HG03571 (cell line): ENCODE results near the gene TANGO6.

Experiments
- ATAC-seq: cut with Tn5 transposase; IDR thresholded peaks from one replicate; pipeline ENCODE4 v1.9.1; 2021; ENCODE audit not compliant: unreplicated experiment

Gene TANGO6

DNA sequence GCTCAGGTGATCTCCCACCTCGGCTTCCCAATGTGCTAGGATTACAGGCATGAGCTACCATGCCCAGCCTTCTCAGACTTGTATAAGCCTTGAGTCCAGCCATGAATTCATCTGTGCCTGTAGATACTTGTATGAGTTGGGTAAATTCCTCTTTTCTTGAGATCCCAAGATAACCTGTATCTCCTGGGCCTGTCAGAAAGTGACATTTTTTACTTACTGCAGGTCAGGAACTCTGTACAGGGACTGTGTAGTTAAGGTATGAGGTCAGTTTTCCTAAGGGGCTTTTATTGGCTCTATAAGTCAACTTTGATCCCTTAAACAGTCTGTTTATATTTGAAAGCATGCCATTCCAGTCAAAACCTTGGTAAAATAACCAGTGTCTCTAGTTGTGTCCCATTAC lies 155.8 kb downstream of the TANGO6 start:
- no peak for ATAC-seq

DNA sequence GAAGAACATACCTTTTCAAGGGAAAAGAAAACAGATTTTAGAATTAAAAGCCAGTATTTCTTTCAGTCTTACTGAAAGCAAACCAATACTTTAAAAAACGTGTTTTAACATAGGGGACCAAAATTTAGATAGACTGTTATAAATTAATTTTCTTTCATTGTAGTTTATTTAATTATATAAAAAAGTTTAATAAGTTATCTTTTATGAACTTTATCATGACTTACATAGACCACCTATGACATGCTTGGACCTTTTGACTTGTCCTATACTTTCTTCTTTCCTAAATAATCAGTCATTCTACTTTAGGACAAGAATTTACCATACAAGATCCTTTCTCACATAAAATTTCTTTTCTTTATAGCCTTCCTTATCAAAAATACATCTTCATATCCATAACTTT lies 160.2 kb downstream of the TANGO6 start:
- no peak for ATAC-seq

DNA sequence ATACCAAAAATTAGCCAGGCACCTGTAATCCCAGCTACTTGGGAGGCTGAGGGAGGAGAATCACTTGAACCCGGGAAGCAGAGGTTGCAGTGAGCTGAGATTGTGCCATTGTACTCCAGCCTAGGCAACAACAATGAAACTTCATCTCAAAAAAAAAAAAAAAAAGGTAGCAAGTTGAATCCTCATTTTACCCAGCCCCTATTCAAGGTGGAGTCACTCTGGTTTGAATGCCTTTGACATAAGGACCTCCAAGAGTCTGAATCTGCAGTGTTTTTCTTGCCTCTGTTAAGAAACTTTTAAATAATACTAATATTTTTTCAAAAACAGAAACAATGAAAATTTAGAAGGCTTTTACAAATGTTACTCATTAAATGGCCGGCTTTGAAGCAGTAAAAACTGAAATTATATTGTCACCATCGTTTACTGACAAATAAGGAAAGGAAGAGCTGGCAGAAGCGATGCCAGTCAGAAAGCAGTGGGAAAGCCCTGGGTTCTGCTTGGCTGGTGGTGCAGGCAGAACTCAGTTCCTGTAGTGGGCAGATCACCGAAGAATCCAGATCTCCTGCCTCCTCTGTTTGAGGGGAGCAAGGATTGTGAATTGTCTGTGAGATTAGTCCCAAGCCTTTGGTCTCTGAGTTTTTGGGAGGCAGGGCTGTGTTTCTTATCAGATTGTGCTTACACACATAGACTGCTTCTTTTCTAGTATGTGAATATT lies 162.5 kb downstream of the TANGO6 start:
- ATAC-seq: no peak

DNA sequence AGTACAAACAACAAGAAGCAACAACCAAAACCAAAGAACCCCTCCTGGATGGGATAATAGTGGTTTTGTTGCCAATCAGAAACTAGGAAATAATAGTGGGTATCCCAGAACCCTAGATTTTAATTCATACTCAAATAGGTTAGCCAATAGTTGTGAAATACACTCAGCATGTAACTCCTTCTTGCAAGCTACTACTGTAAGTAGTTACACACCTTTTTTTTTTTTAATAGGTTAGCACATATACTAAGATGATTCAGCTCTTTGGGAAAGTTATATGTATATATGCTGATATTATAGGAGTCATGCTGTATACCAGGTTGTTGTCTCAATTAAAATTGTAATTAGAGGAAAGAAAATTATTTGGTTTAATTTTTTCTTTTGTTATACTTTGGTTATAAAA lies 169.6 kb downstream of the TANGO6 start:
- no peak for ATAC-seq

DNA sequence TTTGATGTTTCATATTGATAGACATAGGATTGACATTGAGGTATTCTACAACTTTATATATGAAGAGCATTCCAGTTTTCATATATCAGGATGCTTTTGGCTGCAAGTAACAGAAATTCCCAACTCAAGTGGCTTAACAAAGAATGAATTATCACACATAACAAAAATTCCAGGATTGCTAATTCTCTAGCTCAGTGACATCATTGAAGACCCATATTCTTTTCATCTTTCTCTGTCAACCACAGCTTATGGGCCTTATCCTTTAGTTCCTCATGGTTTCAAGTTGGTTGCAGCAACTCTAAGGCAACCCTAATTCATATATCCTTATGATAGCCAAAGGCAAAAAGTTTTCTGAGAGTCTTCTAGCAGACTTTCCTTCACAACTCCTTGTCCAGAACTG lies 170.7 kb downstream of the TANGO6 start:
- ATAC-seq: no peak

DNA sequence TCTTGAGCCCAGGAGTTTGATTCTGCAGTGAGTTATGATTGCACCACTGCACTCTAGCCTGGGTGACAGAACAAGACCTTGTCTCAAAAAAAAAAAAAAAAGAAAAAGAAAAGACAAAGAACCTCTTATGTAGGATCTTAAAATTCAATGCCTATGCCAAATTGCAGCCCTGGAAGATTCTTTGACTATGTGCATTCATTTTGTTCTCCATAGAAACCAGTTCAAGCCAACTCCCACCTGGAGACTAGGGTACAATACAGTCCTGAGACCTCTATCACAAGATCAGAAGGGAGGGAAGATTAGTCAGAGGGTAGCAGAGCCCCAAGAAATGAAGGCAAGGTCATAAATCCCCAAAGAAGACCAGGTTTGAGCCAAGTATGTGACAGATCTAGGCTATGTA lies 171.5 kb downstream of the TANGO6 start:
- no peak for ATAC-seq

DNA sequence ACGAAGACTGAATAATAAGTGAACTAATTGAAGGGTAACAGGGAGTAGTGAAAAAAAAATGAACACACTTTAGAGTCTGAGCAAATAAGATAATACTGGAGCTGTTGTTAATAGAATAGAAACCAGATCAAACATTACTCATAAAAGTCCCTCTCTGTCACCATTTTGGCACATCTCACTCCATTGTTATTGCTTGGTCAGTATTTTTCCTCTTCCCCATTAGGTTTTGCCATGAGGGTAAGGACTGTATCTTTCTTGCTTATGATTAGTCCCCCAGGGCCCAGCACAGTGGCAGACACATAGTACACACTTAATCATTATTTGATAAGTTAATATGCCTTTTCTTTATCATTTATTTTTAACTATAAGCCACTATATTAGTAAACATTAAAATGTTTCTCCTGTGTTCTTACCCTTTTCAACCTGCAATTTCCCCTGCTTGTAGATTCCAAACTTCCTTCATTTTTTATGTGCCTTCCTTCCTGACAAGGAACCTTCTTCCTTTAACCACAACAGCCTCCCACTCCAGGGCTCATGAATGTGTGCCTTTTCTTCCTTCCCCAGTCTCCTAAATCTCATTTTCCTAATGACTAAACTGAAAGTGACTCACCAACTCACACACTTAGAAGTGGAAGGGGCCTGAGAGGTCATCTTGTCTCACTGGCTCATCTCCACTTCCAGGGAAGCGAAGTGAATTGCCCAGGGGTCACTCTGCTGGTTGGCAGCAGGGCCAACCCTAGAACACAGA lies 173.9 kb downstream of the TANGO6 start:
- no peak for ATAC-seq

DNA sequence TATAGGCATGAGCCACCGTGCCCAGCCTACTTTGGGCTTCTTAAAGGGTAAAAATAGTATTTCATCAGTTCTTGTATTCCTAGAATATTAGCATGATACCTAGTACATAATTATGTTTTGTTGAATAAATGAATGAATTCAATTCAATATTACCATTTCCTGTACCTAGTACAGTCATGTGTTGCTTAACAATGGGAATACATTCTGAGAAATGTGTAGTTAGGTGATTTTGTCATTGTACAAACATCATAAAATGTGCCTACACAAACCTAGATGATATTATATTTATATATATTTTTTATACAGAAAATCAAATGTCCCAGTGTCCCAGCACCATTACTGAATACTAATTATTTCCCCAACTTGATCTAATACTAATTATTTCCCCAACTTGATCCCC lies 176.5 kb downstream of the TANGO6 start:
- ATAC-seq: no peak

DNA sequence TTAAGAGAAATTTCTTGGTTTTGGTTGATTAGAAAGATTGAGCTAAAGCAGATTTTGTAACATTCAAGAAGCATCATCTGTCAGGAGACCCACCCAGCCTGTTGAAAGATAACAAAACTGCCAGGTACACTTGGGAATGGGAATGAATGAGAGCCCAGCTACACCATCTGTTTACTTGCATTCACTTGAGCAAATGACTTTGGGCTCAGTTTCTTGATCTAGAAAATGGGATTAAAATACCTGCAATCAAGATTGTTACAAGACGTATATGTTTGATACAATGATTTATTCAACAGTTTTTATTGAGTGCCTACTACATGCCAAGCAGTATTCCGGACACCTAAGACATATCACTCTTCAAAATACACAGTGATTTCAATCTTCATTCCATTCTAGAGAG lies 185.8 kb downstream of the TANGO6 start:
- no peak for ATAC-seq

DNA sequence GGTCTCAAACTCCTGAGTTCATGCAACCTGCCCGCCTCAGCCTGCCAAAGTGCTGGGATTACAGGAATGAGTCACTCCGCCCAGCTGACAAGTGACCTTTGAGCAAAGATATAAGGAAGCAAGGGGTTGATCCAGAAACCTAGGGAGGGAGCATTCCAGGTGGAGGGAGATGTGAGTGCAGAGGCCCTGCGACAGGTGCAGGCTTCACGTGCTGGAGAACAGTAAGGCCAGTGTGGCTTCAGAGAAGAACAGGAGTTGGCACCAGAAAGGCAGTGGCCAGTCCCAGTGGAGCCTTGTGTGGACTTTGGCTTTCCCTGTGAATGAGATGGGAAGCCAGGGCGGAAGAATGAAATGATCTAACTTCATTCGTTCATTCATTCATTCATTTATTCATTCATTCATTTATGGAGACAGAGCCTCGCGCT lies 188.6 kb downstream of the TANGO6 start:
- ATAC-seq: no peak

DNA sequence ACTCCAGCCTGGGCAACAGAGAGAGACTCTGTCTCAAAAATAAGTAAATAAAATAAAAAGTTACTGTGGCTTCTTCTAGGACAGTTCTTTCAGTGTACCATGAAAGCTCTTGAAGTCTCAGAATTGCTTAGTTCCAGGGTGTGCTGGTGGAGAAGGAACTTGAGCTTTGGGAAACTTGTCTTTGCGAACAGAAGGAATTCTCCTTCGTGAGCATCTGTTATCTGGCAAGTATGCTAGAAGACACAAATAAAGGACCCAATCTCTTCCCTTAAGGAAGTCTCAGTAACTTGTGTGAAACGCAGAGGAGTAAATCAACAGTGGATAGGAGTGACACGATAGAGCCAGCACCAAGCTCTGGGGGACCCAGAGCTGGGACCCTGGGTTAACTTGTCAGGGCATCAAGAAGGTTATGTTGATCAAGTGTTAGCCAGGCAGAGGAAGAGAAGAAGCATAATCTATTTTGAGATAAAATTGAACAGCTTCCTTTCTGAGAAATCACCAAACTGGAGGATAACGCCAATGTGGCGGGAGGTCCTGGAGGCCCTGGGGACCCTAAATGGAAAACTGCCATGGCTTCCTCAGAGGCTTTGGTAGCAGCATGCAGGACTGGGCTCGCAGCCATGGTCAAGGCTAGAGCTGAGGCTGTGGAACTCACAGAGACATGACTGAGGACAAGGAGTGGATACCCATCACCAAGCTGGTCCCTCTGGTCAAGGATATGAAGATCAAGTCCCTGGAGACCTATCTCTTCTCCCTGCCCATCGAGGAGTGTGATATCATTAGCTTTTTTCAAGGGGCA lies 190.0 kb downstream of the TANGO6 start:
- no peak for ATAC-seq

DNA sequence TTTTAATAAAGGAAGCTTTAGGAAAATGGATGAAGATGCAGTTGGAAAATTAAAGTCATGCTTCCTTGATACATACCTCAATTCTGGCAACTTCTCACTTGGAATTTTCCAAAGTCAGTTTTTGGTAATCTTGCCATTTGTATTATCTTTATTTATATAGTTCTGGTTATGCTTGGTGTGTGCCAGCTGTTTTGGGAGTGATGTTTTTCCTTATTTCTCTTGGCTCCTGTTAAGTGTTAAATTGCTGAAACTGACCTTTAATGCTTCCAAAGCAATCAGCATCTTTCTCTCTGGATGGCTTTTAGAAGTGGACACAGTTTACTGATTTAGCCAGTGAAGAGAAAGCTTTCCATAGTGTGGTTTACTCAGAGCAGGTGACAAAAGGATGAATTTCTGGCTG lies 192.0 kb downstream of the TANGO6 start:
- ATAC-seq: no peak

DNA sequence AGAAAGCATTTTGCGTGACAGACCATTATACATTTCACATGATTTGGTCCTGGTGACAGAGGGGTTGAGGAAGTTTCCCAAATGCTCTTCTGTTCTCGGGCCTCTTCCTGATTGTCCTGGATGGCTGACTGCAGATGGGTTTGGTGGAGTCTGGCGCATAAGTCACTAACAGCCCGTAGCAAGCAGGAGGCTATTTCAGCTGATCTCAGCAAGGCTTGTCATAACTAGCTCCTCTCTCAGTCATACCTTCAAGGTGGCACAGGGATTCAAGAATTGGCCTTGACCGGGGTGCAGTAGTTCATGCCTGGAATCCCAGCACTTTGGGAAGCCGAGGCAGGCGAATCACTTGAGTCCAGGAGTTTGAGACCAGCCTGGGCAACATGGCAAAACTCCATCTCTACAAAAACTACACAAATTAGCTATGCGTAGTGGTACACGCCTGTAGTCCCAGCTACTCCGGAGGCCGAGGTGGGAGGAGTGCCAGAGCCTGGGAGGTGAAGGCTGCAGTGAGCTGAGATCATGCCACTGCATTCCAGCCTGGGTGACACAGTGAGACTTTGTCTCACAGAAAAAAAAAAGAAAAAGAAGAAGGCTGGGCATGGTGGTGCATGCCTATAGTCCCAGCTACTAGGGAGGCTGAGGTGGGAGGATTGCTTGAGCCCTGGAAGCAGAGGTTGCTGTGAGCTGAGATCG lies 193.2 kb downstream of the TANGO6 start:
- no peak for ATAC-seq

DNA sequence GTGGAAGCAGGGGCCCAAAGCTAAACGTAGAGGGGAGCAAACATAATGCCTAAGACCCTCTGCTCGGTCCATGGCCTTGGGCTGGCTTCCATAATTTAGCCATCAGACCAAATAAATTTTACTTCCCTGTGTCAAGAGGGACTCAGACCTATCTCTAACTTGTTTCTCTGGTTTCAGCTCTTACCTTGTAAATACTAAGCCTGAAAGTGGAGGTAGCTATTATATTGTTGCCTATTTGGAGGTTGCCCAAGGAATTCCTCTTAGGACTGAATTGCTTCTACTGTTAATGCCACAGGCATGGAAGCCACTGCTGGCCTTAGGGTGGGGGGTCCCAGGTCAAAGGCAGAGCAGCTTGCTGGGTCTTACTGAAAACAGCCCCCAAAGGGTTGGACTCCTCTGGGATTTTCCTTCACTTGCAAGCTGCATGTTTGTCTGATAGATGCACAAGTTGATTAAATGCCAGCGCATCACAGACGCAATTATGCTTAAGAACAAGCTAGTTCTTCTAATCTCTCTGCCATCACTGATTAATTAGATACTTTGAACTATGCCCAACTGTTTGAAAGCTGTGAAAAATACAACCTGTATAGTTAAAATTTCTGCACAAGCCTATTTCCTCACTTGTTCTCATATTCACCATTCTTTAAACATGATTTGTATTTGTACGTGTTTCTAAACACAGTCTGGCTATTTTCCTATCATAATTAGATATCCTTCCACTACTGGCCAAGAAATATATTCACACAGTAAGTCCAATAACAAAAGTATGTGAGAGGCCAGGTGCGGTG lies 194.2 kb downstream of the TANGO6 start:
- ATAC-seq: no peak

DNA sequence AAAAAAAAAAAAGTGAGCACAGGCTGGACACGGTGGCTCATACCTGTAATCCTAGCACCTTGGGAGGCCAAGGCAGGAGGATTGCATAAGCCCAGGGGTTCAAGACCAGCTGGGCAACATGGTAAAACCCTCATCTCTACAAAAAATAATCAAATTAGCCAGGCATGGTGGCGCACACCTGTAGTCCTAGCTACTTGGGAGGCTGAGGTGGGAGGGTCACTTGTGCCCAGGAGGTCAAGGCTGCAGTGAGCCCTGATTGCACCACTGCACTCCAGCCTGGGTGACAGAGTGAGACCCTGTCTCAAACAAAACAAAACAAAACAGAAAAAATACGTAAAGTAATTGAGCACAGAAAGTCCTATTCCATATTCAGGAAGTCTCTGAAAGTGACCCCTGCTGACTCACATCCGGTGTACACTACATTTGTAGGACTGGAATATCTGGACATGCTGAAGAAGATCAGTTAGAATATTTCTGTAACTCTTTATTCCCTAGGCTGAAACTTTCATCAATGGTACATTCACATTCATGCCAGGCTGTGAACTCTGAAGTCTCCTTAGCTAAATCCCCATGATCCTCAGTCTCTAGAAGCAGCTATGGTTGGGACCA lies 196.1 kb downstream of the TANGO6 start:
- ATAC-seq: no peak

DNA sequence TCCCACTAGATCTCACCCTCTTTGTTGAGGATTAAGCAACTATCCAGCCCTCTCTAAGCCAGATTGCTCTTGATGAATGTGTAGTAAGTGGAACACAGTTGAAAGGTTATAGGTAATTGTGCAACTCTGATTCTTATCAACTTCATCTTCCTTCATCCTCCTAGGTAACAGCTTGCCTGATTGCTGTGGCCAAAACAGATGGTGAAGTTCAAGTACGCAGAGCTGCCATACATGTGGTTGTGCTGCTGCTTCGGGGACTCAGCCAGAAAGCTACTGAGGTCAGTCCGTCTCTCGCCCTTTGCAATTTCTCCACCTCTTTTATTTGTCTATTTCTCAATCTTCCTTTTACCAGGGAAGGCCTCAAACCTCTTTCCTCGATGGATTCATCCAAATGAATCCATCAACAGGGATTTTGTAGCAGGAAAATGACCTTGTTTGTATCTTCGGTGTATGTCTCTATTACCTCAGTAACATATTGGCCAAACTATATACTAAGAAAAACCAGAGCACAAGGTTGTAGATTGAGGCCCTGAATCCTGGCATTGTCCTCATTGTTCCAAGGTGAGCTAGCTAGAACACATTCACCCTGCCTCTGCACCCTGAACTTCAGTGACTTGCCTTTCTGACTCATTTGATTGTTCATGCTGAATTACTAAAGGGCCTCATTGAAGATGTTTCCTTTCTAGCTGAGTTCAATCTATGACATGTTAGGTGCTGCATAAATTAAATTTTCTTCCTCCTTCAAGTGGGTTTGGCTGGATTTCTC lies 197.0 kb downstream of the TANGO6 start:
- ATAC-seq: no peak

DNA sequence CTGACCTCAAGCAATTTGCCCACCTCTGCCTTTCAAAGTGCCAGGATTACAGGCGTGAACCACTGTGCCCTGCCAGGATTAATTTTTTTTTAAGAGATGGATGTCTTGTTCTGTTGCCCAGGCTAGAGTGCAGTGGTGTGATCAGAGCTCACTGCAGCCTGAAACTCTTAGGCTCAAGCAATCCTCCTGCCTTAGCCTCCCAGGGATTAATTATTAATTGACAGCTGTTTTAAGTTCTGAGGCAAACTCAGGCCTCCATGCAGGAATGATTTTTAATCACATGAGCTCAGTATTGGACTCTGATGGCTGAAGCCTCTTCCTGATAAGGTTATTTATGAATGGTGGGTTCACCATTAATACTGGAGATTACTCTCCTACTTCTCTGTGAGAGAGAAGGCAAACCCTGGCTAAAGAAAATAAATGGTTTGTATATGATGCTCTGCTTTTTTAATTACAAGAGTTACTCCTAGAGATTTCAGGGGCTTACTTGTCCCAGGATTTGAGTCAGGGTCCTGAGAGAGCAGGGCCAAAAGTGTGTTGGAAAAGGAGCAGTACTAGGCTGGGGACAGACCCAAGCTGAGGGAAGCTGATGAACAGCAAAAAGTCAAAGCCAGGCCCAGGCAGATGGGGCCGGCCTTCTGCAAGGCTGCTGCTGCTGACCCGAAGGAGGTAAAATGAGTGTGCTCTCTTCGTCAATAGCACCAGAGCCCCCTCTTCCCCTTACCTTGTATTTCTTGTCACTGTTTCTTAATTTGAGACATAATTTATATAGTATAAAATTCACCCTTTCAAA lies 205.2 kb downstream of the TANGO6 start:
- ATAC-seq: no peak

DNA sequence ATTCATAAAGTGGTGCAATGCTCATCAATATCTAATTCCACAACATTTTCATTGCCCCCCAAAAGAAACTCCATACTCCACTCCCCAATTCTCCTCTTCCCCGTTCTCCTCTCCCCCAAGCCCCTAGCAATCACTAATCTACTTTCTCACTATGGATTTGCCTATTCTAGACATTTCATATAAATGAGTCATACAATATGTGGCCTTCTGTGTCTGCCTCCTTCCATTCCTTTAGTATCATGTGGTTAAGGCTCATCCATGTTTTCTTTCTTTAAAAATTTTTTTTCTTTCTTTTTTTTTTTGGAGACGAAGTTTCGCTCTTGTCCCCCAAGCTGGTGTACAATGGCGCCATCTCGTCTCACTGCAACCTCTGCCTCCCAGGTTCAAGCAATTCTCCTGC lies 205.8 kb downstream of the TANGO6 start:
- ATAC-seq: no peak
